IMR-90 (cell line): ENCODE results near the gene ERMARD. TPM values are rescaled to one million over a fixed set of nuclear protein-coding genes. Genes with fewer than 3 reads are reported as not detected.

Experiments
- ATAC-seq: fragments of 200-7000 bp; cut with Tn5 transposase; 2 replicates; pipeline ENCODE4 v1.9.1; 2020; ENCODE audit warnings: low read depth, mild to moderate bottlenecking, moderate library complexity
- BruUV-seq: library from RNA; stranded (reverse); fragments of 400-500 nt; replicated peaks from 2 replicates; lab custom pipeline; 2021; lab: Mats Ljungman, UMichigan
- CTCF ChIA-PET: fragments of 300-600 bp; formaldehyde crosslinking; extraction: SDS; loops from one replicate; lab custom pipeline; 2021; ENCODE audit warnings: antibody characterized with exemption; lab: Yijun Ruan, JAX
- POLR2A ChIA-PET: fragments of 300-600 bp; sonication (Branson Sonifier 250); formaldehyde crosslinking; loops from one replicate; lab custom pipeline; 2022; ENCODE audit warnings: antibody characterized with exemption; ENCODE audit not compliant: unreplicated experiment; lab: Charles Lee
- DNase-seq: peaks from one replicate; pipeline ENCODE4 v3.0.0; 2013
- H2AFZ ChIP-seq: replicated peaks from 2 replicates; pipeline ENCODE3; 2013; ENCODE audit warnings: low read length, mild to moderate bottlenecking; ENCODE audit not compliant: poor library complexity
- H2AK5ac ChIP-seq: 2 replicates; pipeline ENCODE4 v1.6.1; 2013; ENCODE audit warnings: low read depth, low read length, inconsistent platforms
- H2AK9ac ChIP-seq: replicated peaks from 2 replicates; pipeline ENCODE3; 2013; ENCODE audit warnings: mild to moderate bottlenecking, low read depth, low read length, moderate library complexity; ENCODE audit not compliant: poor library complexity
- H2BK120ac ChIP-seq: 2 replicates; pipeline ENCODE4 v1.6.1; 2013; ENCODE audit warnings: low read depth, low read length, inconsistent platforms
- H2BK15ac ChIP-seq: 3 replicates; pipeline ENCODE4 v1.6.1; 2013; ENCODE audit warnings: low read depth, low read length, inconsistent platforms
- H2BK20ac ChIP-seq: 2 replicates; pipeline ENCODE4 v1.6.1; 2013; ENCODE audit warnings: low read depth, mild to moderate bottlenecking, inconsistent platforms, low read length, moderate library complexity
- H2BK5ac ChIP-seq: 2 replicates; pipeline ENCODE4 v1.6.1; 2013; ENCODE audit warnings: mild to moderate bottlenecking, low read depth, low read length, inconsistent platforms; ENCODE audit not compliant: poor library complexity, severe bottlenecking
- H3K14ac ChIP-seq: replicated peaks from 2 replicates; pipeline ENCODE4 v1.6.1; 2013; ENCODE audit warnings: low read depth, low read length, inconsistent platforms
- H3K18ac ChIP-seq: 2 replicates; pipeline ENCODE4 v1.6.1; 2013; ENCODE audit warnings: low read depth, low read length, control low read depth
- H3K23ac ChIP-seq: 2 replicates; pipeline ENCODE4 v1.6.1; 2013; ENCODE audit warnings: low read depth, low read length, inconsistent platforms
- H3K27ac ChIP-seq: 2 replicates; pipeline ENCODE4 v1.5.1; 2013; ENCODE audit warnings: mild to moderate bottlenecking, control low read depth, low read length; ENCODE audit not compliant: insufficient read depth
- H3K27me3 ChIP-seq: 2 replicates; pipeline ENCODE4 v1.6.1; 2013; ENCODE audit warnings: low read length; ENCODE audit not compliant: control insufficient read depth, insufficient read depth
- H3K36me3 ChIP-seq: 2 replicates; pipeline ENCODE4 v1.6.1; 2013; ENCODE audit warnings: low read length, mixed read lengths; ENCODE audit not compliant: control insufficient read depth, insufficient read depth
- H3K4ac ChIP-seq: 2 replicates; pipeline ENCODE4 v1.6.1; 2013; ENCODE audit warnings: low read depth, low read length, inconsistent platforms
- H3K4me1 ChIP-seq: 2 replicates; pipeline ENCODE4 v1.6.1; 2013; ENCODE audit warnings: low read length, mixed read lengths; ENCODE audit not compliant: control insufficient read depth, insufficient read depth
- H3K4me2 ChIP-seq: 2 replicates; pipeline ENCODE4 v1.6.1; 2013; ENCODE audit warnings: low read depth, mild to moderate bottlenecking, control low read depth, low read length, moderate library complexity
- H3K4me3 ChIP-seq: 2 replicates; pipeline ENCODE4 v1.5.1; 2013; ENCODE audit warnings: low read depth, mild to moderate bottlenecking, control low read depth, low read length, moderate library complexity; ENCODE audit not compliant: insufficient read depth
- H3K56ac ChIP-seq: 2 replicates; pipeline ENCODE4 v1.6.1; 2013; ENCODE audit warnings: low read length, inconsistent platforms; ENCODE audit not compliant: insufficient read depth; ENCODE audit errors: extremely low read depth
- H3K79me1 ChIP-seq, 2 experiments: 2 replicates each; pipeline ENCODE4 v1.6.1; 2013; ENCODE audit warnings: low read length in 2 of 2, inconsistent platforms in 1 of 2, low read depth in 1 of 2
- H3K9ac ChIP-seq: 2 replicates; pipeline ENCODE4 v1.6.1; 2013; ENCODE audit warnings: low read depth, low read length, control low read depth
- H3K9me1 ChIP-seq: 2 replicates; pipeline ENCODE4 v1.6.1; 2013; ENCODE audit warnings: low read length, inconsistent platforms; ENCODE audit not compliant: insufficient read depth
- H3K9me3 ChIP-seq: 2 replicates; pipeline ENCODE4 v1.6.1; 2013; ENCODE audit warnings: low read length; ENCODE audit not compliant: control insufficient read depth, insufficient read depth
- H4K20me1 ChIP-seq: 2 replicates; pipeline ENCODE4 v1.6.1; 2013; ENCODE audit warnings: low read length, inconsistent platforms; ENCODE audit not compliant: insufficient read depth
- H4K5ac ChIP-seq: 2 replicates; pipeline ENCODE4 v1.6.1; 2013; ENCODE audit warnings: mild to moderate bottlenecking, low read depth, low read length, control low read depth
- H4K8ac ChIP-seq, 2 experiments: 2 replicates each; pipeline ENCODE4 v1.6.1; 2013; ENCODE audit warnings: low read depth in 2 of 2, low read length in 2 of 2, control low read depth in 1 of 2, inconsistent platforms in 1 of 2
- H4K91ac ChIP-seq: 2 replicates; pipeline ENCODE4 v1.6.1; 2013; ENCODE audit warnings: low read depth, low read length, inconsistent platforms; ENCODE audit not compliant: insufficient read depth
- BHLHE40 ChIP-seq: fragments of 150-350 bp; IDR thresholded peaks from 2 replicates; pipeline ENCODE4 v1.6.1; 2016; ENCODE audit warnings: mild to moderate bottlenecking, low read depth, low read length
- CEBPB ChIP-seq: IDR thresholded peaks from 2 replicates; pipeline ENCODE4 v1.6.1; 2012; ENCODE audit warnings: low read depth, low read length, improper control_type of control experiment
- CHD1 ChIP-seq: IDR thresholded peaks from 2 replicates; pipeline ENCODE4 v1.6.1; 2012; ENCODE audit warnings: low read depth, low read length, improper control_type of control experiment
- ELK1 ChIP-seq: fragments of 150-350 bp; IDR thresholded peaks from 2 replicates; pipeline ENCODE4 v1.6.1; 2016; ENCODE audit warnings: low read depth, mild to moderate bottlenecking, low read length, moderate library complexity, borderline replicate concordance
- FOS ChIP-seq: fragments of 150-350 bp; IDR thresholded peaks from 2 replicates; pipeline ENCODE4 v1.6.1; 2016; ENCODE audit warnings: low read depth, low read length
- MAFK ChIP-seq: IDR thresholded peaks from 2 replicates; pipeline ENCODE4 v1.6.1; 2012; ENCODE audit warnings: low read depth, low read length, improper control_type of control experiment
- MAZ ChIP-seq: IDR thresholded peaks from 2 replicates; pipeline ENCODE4 v1.6.1; 2012; ENCODE audit warnings: low read depth, mild to moderate bottlenecking, low read length, improper control_type of control experiment, moderate library complexity, borderline replicate concordance
- MXI1 ChIP-seq: IDR thresholded peaks from 2 replicates; pipeline ENCODE4 v1.6.1; 2012; ENCODE audit warnings: low read depth, mild to moderate bottlenecking, low read length, moderate library complexity, borderline replicate concordance
- NFE2L2 ChIP-seq: fragments of 150-350 bp; IDR thresholded peaks from 2 replicates; pipeline ENCODE4 v1.6.1; 2016; ENCODE audit warnings: low read depth, mild to moderate bottlenecking, low read length
- POLR2A ChIP-seq: IDR thresholded peaks from 2 replicates; pipeline ENCODE4 v1.6.1; 2012; ENCODE audit warnings: mild to moderate bottlenecking, low read depth, low read length
- RAD21 ChIP-seq: IDR thresholded peaks from 2 replicates; pipeline ENCODE4 v1.6.1; 2012; ENCODE audit warnings: low read length, improper control_type of control experiment
- RCOR1 ChIP-seq: IDR thresholded peaks from 2 replicates; pipeline ENCODE4 v1.6.1; 2012; ENCODE audit warnings: mild to moderate bottlenecking, low read length, improper control_type of control experiment; ENCODE audit not compliant: insufficient replicate concordance
- RFX5 ChIP-seq: IDR thresholded peaks from 2 replicates; pipeline ENCODE4 v1.8.0; 2012; ENCODE audit warnings: low read depth, mild to moderate bottlenecking, low read length, moderate library complexity
- SMC3 ChIP-seq: fragments of 150-350 bp; IDR thresholded peaks from 2 replicates; pipeline ENCODE4 v1.6.1; 2016; ENCODE audit warnings: low read depth, mild to moderate bottlenecking, antibody characterized with exemption, low read length, moderate library complexity
- WGBS, 2 experiments: methylation state at CpG; one replicate each; pipeline versions ENCODE4 v1.1.5 to v1.1.7; 2013; ENCODE audit warnings: missing lambda C conversion rate in 2 of 2; ENCODE audit not compliant: insufficient read length in 1 of 2; ENCODE audit errors: extremely low coverage in 2 of 2; 5-methylcytosine and 5-hydroxymethylcytosine counted together
- dilution Hi-C: fragments of 300-500 bp; cut with HindIII; formaldehyde crosslinking; loops from one replicate; pipeline ENCODE4 v1.14.3; 2018; ENCODE audit warnings: low sequenced_read_pairs; ENCODE audit not compliant: unreplicated experiment
- in situ Hi-C: fragments of 300-500 bp; cut with MboI; formaldehyde crosslinking; loops from 3 replicates; pipeline ENCODE4 v1.14.3; 2019; ENCODE audit warnings: low sequenced_read_pairs, inconsistent platforms, mixed read lengths
- intact Hi-C: fragments of 100-400 bp; cut with micrococcal nuclease; formaldehyde crosslinking; loops from 2 replicates; pipeline ENCODE4 v1.10.0; 2022
- polyA plus RNA-seq, 3 experiments: library from polyadenylated mRNA; depleted of rRNA; stranded (reverse); fragments of >200 nt; gene quantifications; 2 replicates each; pipeline ENCODE4 v1.2.3, GENCODE V29; 2012; ENCODE audit warnings: low replicate concordance in 1 of 3
- total RNA-seq: library from RNA; depleted of rRNA; stranded (reverse); fragments of >200 nt; gene quantifications from 2 replicates; pipeline ENCODE4 v1.2.3, GENCODE V29; 2012
- TF ChIP-seq, protein P1 (sequence below): fragments of 150-350 bp; IDR thresholded peaks from 2 replicates; pipeline ENCODE4 v1.6.1; 2017; ENCODE audit warnings: mild to moderate bottlenecking, antibody characterized with exemption, low read length, low read depth
- TF ChIP-seq, protein P2 (sequence below): conservative IDR thresholded peaks from 2 replicates; pipeline ENCODE4 v1.5.1; 2012; ENCODE audit warnings: mild to moderate bottlenecking, low read depth, low read length, improper control_type of control experiment

ERMARD gene
- total and polyA plus RNA-seq, 2 of the 4 experiments (the other 2 are of a cell fraction) = 15.1 to 25.4 TPM

DNA sequence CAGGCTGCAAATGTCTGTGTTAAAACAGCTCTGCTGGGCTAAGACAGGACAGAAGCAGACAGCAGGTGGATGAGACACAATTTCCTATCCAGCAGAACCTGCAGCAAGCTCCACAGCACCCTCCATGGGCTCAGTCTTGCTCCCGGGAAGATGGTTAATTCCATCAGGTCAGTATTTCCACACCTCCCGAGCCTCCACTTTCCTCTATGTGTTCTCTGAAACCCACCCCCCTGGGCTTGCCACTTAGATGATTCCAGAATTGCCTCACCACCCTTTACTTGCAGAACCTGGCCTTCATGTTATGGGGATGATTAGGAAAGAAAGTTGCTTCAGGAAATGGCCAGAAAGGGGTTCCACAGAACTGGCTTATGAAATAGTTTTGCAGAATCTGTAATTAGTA is 43.8 kb downstream of the ERMARD start:
- no peak overlapping the region for H2AFZ ChIP-seq
- H4K8ac ChIP-seq = no peak overlapping the region
- no peak overlapping the region for H2BK20ac ChIP-seq
- H3K14ac ChIP-seq = no peak overlapping the region
- H2BK15ac ChIP-seq = no peak overlapping the region
- no peaks in the 10 kb centered on the region for H4K20me1 ChIP-seq
- intact Hi-C loops = no loop called here
- no TSS peak for BruUV-seq
- H3K36me3 ChIP-seq = no peaks in the 10 kb centered on the region
- DNase-seq (no peak), ATAC-seq (no peak)
- no peaks in the 10 kb centered on the region for H3K9me3 ChIP-seq
- dilution Hi-C loops = no loop called here
- H4K5ac ChIP-seq = no peak overlapping the region
- H3K27ac ChIP-seq = no peak overlapping the region
- no peaks in the 10 kb centered on the region for H3K9me1 ChIP-seq
- no peak overlapping the region for H3K23ac ChIP-seq
- no peak overlapping the region for H3K9ac ChIP-seq
- no peak overlapping the region for H3K4me2 ChIP-seq
- H2AK5ac ChIP-seq = no peak overlapping the region
- peaks cover 15% of the 10 kb centered on the region for H3K27me3 ChIP-seq
- TF ChIP-seq, protein P1, sequence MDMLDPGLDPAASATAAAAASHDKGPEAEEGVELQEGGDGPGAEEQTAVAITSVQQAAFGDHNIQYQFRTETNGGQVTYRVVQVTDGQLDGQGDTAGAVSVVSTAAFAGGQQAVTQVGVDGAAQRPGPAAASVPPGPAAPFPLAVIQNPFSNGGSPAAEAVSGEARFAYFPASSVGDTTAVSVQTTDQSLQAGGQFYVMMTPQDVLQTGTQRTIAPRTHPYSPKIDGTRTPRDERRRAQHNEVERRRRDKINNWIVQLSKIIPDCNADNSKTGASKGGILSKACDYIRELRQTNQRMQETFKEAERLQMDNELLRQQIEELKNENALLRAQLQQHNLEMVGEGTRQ = no peak
- TF ChIP-seq BHLHE40 (no peak), MXI1 (no peak), RCOR1 (no peak), CHD1 (no peak), CEBPB (no peak), MAFK (no peak), SMC3 (no peak), POLR2A (no peak), ELK1 (no peak), RAD21 (no peak), FOS (no peak), MAZ (no peak), RFX5 (no peak), NFE2L2 (no peak)
- TF ChIP-seq, protein P2, sequence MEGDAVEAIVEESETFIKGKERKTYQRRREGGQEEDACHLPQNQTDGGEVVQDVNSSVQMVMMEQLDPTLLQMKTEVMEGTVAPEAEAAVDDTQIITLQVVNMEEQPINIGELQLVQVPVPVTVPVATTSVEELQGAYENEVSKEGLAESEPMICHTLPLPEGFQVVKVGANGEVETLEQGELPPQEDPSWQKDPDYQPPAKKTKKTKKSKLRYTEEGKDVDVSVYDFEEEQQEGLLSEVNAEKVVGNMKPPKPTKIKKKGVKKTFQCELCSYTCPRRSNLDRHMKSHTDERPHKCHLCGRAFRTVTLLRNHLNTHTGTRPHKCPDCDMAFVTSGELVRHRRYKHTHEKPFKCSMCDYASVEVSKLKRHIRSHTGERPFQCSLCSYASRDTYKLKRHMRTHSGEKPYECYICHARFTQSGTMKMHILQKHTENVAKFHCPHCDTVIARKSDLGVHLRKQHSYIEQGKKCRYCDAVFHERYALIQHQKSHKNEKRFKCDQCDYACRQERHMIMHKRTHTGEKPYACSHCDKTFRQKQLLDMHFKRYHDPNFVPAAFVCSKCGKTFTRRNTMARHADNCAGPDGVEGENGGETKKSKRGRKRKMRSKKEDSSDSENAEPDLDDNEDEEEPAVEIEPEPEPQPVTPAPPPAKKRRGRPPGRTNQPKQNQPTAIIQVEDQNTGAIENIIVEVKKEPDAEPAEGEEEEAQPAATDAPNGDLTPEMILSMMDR = no peak
- CTCF ChIA-PET = interaction anchor here (0.8 to 0.9 kb wide), 2 partner anchors 8 to 11 kb away, joined by 3 read pairs; no protein-coding TSS in a partner anchor
- no peak overlapping the region for H2BK5ac ChIP-seq
- peaks cover 2% of the 10 kb centered on the region; the same call in 1 of the 2 replicates for H3K4me1 ChIP-seq
- no peaks in the 10 kb centered on the region for H3K79me1 ChIP-seq
- H3K18ac ChIP-seq = no peak overlapping the region
- no peak overlapping the region for H3K56ac ChIP-seq
- WGBS, 2 experiments = no CpG with 5 or more reads among the region's 2 CpGs
- H3K4me3 ChIP-seq = no peak overlapping the region
- in situ Hi-C loops = loop anchor here (10.0 kb wide), 2 partner anchors 510 to 720 kb away; partner anchors contain the start of gene FAM120B
- POLR2A ChIA-PET = no interaction called here
- H4K91ac ChIP-seq = no peak overlapping the region
- no peak overlapping the region for H3K4ac ChIP-seq
- no peak overlapping the region for H2AK9ac ChIP-seq
- no peak overlapping the region for H2BK120ac ChIP-seq
